NAMALWA (cell line): Measurements from ENCODE around the gene IL17C.

ENCODE experiments used
- DNase-seq: peaks from one replicate; pipeline ENCODE4 v3.0.0-alpha.2; 2015; ENCODE audit warnings: low spot score

The IL17C gene

DNA sequence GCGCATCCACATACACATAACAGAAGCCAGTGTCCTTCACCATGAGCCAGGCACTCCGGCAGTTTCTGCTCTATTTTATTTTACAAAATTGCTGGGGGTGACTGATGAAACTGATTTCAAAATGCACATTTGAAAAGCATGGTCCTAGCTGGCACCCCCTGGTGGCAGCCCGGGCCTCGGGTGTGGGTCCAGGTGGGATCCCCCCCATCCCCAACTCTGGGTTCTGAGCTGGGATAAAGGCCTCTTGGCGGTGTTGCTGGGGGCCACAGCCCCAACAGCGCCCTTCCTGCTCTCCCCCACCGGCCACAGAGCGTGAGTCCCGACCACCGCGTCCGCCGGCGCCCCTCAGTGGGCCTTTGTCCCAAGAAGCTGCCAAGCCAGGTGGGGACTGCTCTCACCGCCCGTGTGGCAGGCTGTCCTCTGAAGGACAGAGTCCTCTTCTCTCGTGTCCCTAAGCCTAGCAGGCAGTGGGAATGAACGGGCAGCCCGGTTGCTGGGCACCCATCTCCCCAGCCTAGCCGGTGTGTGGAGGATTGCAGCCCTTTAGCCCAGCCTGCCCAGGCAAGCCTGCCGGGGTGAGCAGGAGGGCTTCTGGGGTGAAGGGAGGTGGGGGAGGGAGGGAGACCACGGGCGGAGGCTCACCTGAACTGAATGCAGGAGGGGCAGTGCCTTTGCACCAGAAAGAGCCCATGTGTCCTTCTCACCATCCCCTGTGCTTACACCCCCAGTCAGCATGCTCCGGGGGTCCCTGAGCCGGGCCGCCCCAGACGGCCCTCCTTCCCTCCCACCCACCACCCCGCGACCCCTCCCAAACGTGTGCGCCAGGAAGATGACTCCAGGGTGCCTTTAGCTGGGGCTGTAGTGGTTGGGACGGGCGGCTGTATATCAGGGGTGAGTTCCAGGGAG is 47.0 kb downstream of the IL17C start:
- DNase-seq, result peak; percentile 75

DNA sequence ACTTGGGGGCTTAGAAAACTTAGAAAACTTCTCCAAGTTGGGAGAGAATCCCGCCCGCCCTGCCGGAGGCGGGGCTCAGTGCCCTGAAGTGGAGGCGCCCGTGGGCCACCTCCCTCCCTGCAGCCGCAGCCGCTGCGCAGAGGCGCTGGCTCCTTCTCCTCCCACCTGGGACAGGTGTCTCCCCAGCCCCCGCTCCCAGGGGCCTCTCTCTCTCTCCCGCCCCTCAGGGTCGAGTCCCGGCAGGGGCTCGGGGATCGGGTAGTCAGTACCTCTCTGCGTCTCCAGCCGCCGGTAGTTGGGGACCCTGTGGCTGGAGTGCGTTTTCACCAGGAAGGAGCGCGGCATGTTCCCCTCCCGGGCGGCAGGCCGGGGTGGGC is 47.7 kb downstream of the IL17C start:
- no peak for DNase-seq

DNA sequence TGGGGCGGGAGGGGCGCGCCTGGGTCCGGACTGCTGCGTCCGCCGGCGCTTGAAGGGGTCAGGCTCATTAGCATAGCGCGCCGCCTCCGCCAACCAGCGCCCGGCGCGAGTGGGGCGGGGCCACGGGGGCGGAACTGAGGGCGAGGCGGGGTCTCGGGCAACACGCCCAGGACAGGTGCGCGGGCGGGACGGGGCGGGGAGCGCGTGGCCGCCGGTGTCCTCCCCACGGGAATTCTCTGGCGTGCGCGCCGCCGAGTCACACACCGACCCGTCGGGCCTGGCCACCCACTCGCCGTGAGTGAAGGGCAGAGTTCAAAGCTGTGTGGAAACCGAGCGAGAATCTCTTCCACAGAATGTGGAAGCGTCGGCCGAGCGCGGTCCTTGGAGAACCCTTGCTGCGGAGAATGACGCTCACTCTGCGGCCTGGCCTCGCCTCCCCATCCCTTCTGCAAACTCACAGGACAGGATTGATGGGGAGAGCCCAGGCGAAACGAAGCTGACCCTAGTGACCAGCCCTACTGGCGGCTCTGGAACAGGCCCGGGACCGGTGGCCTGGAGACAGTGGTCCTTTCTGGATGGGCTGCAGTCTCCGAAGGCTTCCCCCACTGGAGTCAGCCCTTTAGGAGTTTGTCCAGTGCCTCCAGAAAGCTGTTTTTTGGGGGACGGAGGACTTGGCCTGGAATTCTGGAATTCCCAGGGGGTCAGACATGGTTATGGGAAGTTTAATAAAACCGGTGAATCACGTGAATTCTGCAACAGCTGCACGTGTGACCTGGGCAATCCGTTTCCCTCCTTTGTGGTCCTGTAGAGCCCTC is 48.3 kb downstream of the IL17C start, which contains the start of gene SNAI3:
Gene SNAI3 (minus strand): TSS at position 69 of the 815 bp plus-strand sequence. CDS start 101 bp downstream, outside the sequence.
- peak; percentile 88 for DNase-seq

DNA sequence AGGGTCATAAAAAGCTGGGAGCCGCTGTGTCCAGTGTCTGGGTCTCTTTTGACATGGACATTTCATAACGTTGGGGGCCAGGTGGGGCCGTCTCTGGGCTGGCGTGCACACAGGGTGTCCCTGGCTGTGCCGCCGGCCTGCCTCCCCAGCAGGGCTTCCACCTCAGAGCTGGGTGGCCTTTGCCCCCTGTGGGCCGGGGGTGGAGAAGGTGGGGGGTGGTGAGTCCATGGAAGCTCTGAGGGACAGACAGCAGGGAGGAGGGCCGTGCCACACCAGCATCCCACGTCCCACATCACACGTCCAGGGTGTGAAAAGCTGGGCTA is 48.8 kb downstream of the IL17C start:
- DNase-seq, result no peak

DNA sequence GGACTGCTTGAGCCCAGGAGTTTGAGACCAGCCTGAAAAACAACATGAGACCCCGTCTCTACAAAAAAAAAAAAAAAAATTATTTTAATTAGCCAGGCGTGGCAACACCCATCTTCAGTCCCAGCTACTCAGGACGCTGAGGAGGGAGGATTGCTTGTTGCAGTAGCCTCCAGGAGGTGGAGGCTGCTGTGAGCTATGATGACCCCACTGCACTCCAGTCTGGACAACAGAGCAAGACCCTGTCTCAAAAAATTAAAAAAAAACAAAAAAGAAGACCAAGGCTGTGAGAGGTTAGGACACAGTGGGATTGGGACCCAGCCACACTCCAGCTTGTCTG is 49.3 kb downstream of the IL17C start:
- DNase-seq, result no peak

DNA sequence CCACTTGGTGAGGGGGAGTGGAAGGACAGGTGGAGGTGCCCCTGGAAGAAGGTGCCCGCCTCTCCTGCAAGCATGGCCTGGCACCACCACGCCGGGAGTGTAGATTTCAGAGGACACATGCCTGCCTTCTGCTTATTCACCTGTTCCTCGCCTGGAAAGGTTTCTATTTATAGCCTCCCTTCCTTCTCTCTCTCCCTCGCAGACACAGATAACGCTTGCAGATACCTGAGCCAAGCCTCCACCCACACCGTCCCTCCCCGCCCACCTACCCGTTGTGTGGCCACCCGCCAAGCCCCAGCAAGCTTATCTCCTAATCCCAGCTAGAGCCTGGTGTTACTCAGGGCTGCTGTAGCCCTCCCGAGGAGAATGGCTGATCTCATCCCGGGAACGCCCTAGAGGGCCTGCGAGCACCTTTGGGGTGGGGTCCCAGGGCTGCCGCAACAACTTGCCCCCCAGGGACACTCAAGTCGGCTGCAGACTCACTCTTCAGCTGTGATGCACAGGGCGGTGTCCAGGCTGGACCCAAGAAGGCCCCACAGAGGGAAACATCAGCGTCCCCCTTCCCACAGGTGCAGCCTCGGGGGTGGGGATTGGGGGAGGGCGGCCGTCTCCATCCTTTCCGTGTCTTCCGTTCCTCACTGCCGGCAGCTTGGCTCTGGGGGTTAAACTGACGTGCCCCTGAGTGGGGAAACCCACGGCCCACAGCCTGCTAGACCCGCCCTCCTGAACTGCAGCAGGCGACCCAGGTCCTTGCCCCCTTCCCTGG is 49.8 kb downstream of the IL17C start:
- no peak for DNase-seq
